SU-DHL-6 (cell line): Measurements from ENCODE around the gene ERI2.

Experiments
- H2AFZ ChIP-seq: fragments of 200-600 bp; sonication (generic); 2 replicates; pipeline ENCODE4 v1.6.1; 2014; ENCODE audit warnings: low read depth, mild to moderate bottlenecking, moderate library complexity, mixed read lengths, antibody characterized with exemption, low read length; ENCODE audit not compliant: severe bottlenecking
- H3F3A ChIP-seq: fragments of 200-600 bp; shearing (Covaris generic); 2 replicates; pipeline ENCODE4 v1.6.0; 2016; ENCODE audit warnings: antibody characterized with exemption, mild to moderate bottlenecking; ENCODE audit not compliant: insufficient read depth
- H3K27ac ChIP-seq: fragments of 200-600 bp; sonication (generic); 2 replicates; pipeline ENCODE4 v1.5.1; 2016; ENCODE audit warnings: low read depth, mild to moderate bottlenecking, low read length, moderate library complexity, mixed read lengths
- H3K27me3 ChIP-seq: fragments of 200-600 bp; sonication (generic), shearing (Covaris generic); 2 replicates; pipeline ENCODE4 v1.6.0; 2014; ENCODE audit warnings: mild to moderate bottlenecking, low read length
- H3K36me3 ChIP-seq: fragments of 200-600 bp; sonication (generic); 2 replicates; pipeline ENCODE4 v1.6.1; 2014; ENCODE audit warnings: mild to moderate bottlenecking, low read length, mixed read lengths
- H3K4me2 ChIP-seq: fragments of 300-600, 200-600 bp; shearing (Covaris generic), sonication (generic); 2 replicates; pipeline ENCODE4 v1.6.0; 2014; ENCODE audit warnings: low read length, low read depth, mild to moderate bottlenecking; ENCODE audit not compliant: poor library complexity, severe bottlenecking
- H3K4me3 ChIP-seq: fragments of 200-600 bp; sonication (generic); 2 replicates; pipeline ENCODE4 v1.5.1; 2014; ENCODE audit warnings: antibody characterized with exemption, low read length, mild to moderate bottlenecking, mixed read lengths; ENCODE audit not compliant: insufficient read depth, poor library complexity, severe bottlenecking
- H3K79me2 ChIP-seq: fragments of 200-600 bp; sonication (generic); 2 replicates; pipeline ENCODE4 v1.6.1; 2014; ENCODE audit warnings: mild to moderate bottlenecking, low read length, moderate library complexity; ENCODE audit not compliant: insufficient read depth
- H3K9ac ChIP-seq: fragments of 200-600 bp; sonication (generic); 2 replicates; pipeline ENCODE4 v1.7.0; 2014; ENCODE audit warnings: mild to moderate bottlenecking, low read length
- H3K9me2 ChIP-seq: fragments of 200-600 bp; sonication (generic); replicated peaks from 2 replicates; pipeline ENCODE4 v1.6.1; 2014; ENCODE audit warnings: low read length; ENCODE audit not compliant: insufficient read depth
- H3K9me3 ChIP-seq: fragments of 200-600 bp; sonication (generic); 2 replicates; pipeline ENCODE4 v1.6.1; 2014; ENCODE audit warnings: low read length, mixed read lengths; ENCODE audit not compliant: insufficient read depth
- H4K20me1 ChIP-seq: fragments of 200-600 bp; sonication (generic); 2 replicates; pipeline ENCODE4 v1.6.1; 2014; ENCODE audit warnings: low read depth, mild to moderate bottlenecking, antibody characterized with exemption, low read length, moderate library complexity, mixed read lengths
- CTCF ChIP-seq: fragments of 200-600 bp; sonication (generic); IDR thresholded peaks from one replicate; pipeline ENCODE4 v1.5.1; 2017; ENCODE audit warnings: antibody characterized with exemption, mild to moderate bottlenecking, low read length, moderate library complexity; ENCODE audit not compliant: insufficient read depth, poor library complexity, severe bottlenecking
- EZH2phosphoT487 ChIP-seq: fragments of 200-600 bp; sonication (generic), shearing (Covaris generic); conservative IDR thresholded peaks from 2 replicates; pipeline ENCODE4 v1.6.1; 2018; ENCODE audit warnings: mild to moderate bottlenecking, antibody characterized with exemption, low read length, moderate library complexity, mixed read lengths

ERI2 gene

GRCh38 chr16:20822521-20823325 lies 16.5 kb upstream of the ERI2 start:
- Histone ChIP-seq H3K36me3 (peaks cover 19% of the 10 kb centered on the region), H4K20me1 (no peaks in the 10 kb centered on the region), H3K9me3 (no peaks in the 10 kb centered on the region), H3K9me2 (no peaks in the 10 kb centered on the region), H3K27me3 (no peaks in the 10 kb centered on the region), H3K9ac (no peak overlapping the region), H2AFZ (no peak overlapping the region), H3F3A (no peaks in the 10 kb centered on the region), H3K4me3 (no peak overlapping the region), H3K4me2 (no peak overlapping the region), H3K27ac (no peak overlapping the region), H3K79me2 (no peaks in the 10 kb centered on the region)
- TF ChIP-seq EZH2phosphoT487 (no peak), CTCF (no peak)

- Histone ChIP-seq H3K27ac (no peak overlapping the region), H2AFZ (no peak overlapping the region)
Observed at GRCh38 chr16:20821682-20822081, 15.4 kb upstream of the ERI2 start.

GRCh38 chr16:20818929-20819585 lies 12.8 kb upstream of the ERI2 start:
- Histone ChIP-seq H3K27me3 (no peaks in the 10 kb centered on the region), H3F3A (no peaks in the 10 kb centered on the region; the same call in 1 of the 2 replicates), H2AFZ (no peak overlapping the region), H3K79me2 (no peaks in the 10 kb centered on the region), H3K9me2 (no peaks in the 10 kb centered on the region), H3K9ac (no peak overlapping the region), H3K4me2 (no peak overlapping the region), H4K20me1 (no peaks in the 10 kb centered on the region), H3K9me3 (no peaks in the 10 kb centered on the region), H3K36me3 (peaks cover 21% of the 10 kb centered on the region; the same call in 1 of the 2 replicates), H3K27ac (no peak overlapping the region), H3K4me3 (no peak overlapping the region)
- no peak for TF ChIP-seq CTCF
- TF ChIP-seq EZH2phosphoT487: no peak

More at GRCh38 chr16:20821682-20822081, 15.4 kb upstream of the ERI2 start:
- Histone ChIP-seq H3K4me2 (no peak overlapping the region), H3K9me2 (no peaks in the 10 kb centered on the region), H3K36me3 (peaks cover 16% of the 10 kb centered on the region; the same call in 1 of the 2 replicates), H4K20me1 (no peaks in the 10 kb centered on the region), H3K27me3 (no peaks in the 10 kb centered on the region), H3K9me3 (no peaks in the 10 kb centered on the region), H3K9ac (no peak overlapping the region), H3K79me2 (no peaks in the 10 kb centered on the region), H3F3A (no peaks in the 10 kb centered on the region; the same call in 1 of the 2 replicates), H3K4me3 (no peak overlapping the region)
- no peak for TF ChIP-seq CTCF
- TF ChIP-seq EZH2phosphoT487: no peak
